NOMO-1 (cell line): ENCODE measurements around the gene ADIRF.

Source experiments
- DNase-seq, 2 experiments: peaks; one replicate each; lab custom pipeline; 2025; ENCODE audit not compliant: unreplicated experiment in 2 of 2; lab: John Stamatoyannopoulos, UW

The ADIRF gene

DNA sequence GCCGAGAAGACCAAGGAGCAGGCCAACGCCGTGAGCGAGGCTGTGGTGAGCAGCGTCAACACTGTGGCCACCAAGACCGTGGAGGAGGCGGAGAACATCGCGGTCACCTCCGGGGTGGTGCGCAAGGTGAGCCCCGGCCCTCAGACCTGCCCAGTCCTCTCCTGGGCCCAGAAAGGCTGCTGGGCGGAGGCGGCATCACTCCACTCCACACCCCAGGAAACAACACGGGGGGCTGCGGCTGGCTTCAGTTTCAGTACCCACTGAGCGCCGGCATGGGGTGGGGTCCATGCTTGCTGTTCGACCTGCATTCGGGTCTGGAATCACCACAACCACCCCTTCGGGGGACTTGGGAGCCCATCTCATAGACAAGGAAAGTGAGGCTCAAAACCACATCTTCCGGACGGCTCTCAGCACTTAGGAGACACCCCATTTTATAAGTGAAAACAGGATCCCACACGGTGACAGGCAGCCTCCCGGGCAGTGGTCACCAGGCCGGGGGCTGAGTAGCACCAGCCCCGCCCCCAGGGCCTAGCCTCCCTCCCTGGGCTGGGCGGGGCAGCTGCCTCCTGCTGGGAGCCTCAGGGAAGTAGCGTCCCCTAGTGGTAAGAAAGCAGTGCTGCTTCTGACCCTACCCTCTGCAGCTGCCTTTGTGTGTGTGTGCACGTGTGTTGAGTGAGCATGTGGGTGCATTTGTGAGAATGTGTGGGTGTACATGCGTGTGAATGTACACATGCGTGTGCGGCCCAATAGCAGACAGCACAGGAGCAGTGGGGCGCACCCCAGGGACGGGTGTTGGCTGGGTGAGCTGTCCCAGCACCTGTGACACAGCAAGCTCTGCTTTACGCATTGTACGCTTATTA lies 8.0 kb upstream of the ADIRF start:
- DNase-seq, result peak; percentile 52 to 56

DNA sequence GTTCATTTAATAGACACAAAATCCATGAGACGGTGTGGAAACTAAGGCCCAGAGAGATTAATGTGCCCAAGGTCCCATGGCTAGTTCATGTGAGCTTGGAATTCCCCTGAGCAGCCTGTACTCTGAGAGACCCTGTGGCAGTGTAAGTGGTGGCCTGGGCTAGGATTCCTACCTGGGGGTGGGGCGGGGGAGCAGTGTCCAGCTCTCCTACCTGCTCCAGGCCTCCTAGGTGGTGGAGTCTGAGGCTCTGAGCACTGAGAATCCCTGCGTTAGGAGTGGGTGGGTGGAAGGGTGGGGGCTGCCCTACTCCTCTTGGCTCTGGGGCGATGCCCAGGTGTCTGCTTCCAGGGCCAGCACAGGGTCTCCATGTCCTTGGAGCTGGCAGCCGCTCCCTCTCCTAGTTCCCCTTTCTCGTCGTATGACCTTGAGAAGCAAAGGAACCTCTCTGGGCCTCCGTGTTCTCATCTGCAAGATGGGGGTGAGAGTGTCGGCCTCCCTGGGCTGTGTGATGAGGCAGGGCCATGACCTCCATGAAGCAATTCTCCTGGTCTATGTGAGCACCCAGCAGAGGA lies 7.3 kb upstream of the ADIRF start:
- DNase-seq, result no peak

DNA sequence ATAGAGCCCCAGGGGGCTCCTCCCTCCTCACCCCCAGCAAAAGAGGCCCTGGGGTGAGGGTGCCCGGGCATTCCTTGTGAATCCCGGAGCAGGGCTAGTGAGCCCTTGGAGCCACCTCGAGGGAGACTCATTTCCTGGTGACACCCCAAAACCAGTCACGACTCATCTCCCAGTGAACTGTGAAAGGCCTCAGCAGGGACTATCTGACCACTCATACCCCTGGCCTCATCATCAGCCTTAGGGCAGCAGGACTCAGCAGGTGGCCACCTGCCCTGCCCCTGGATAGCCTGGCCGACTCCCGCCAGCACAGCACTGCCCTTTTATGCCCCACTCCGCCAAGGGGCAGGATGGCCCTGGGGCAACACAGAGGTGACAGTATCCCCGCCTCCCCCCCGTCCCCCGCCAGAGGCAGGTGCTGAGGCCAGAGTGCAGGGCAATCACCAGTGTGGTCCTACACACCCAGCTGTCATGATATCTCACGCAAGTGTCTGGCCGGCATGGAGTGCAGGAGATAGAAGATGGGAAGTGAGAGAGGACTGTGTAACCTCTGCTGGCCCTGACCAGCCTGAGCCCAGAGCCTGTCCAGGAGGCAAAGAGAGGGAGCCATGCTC lies 6.7 kb upstream of the ADIRF start:
- DNase-seq, result no peak

DNA sequence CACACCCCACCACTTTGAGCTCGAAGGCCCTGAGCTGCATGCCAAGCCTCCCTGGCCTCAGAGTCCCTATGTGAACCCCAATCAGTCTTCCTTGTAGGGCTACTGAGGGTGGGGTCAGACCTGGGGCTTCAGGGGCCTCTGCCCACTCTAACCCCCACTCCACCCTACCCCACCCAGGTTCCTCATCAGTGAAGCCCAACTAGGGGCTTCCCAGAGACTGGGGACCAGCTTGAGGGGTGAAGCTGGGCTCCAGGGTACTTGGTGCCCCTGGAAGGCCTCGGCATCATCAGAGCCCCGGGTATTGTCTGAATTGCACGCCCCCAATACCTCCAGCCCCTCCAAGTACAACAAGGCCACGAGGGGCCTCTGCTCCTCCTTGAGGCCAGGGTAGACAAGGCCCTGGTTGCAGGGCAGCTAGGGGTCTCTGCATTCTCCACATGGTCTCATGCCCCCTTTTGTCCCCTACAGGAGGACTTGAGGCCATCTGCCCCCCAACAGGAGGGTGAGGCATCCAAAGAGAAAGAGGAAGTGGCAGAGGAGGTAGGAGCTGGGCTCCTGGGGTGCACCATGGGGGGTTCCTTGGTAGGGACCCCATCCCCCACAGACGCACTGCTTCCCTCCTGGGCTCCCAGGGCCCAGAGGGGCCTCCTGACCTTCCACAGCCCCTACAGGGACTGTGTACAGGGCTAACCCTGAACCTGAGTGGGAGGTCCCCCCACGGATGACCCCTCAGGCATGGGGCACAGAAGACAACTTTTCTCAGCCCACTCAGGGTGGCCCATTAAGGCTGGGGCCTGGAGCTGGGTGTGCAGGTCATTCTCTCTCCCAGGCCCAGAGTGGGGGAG lies 5.9 kb upstream of the ADIRF start:
- DNase-seq, result no peak

DNA sequence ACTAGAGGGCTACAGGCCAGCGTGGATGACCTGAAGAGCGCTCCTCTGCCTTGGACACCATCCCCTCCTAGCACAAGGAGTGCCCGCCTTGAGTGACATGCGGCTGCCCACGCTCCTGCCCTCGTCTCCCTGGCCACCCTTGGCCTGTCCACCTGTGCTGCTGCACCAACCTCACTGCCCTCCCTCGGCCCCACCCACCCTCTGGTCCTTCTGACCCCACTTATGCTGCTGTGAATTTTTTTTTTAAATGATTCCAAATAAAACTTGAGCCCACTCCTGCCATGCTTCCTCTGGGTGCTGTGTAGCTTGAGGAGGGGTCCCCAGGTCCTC lies 5.3 kb upstream of the ADIRF start:
- no peak for DNase-seq

DNA sequence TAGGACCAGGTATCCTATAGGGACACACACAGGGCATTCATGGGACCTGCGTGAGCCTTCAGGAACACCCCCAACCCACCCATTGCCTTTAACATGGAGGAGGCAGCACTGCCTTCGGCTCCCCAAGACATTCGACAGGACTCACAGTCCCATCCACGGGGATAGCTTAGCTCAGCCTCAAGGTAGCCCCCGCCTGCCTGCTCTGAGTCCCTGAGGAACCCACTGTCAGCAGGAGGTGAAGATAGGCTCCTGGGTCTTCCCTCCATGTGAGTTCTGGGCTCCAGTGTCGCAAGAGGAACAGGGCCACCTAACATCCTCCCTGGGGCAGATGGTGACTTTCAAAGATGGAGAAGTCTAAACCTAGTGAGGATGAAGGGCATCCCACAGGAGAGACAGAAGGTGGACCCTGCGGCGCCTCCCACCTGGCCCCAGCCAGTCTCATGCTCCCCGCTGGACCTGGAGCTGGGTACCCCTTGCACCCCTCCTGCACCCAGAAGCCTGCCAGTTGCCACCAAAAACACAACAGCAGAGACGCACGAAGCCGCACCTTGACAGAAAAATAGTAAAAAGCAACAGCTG lies 4.9 kb upstream of the ADIRF start:
- DNase-seq, result no peak

DNA sequence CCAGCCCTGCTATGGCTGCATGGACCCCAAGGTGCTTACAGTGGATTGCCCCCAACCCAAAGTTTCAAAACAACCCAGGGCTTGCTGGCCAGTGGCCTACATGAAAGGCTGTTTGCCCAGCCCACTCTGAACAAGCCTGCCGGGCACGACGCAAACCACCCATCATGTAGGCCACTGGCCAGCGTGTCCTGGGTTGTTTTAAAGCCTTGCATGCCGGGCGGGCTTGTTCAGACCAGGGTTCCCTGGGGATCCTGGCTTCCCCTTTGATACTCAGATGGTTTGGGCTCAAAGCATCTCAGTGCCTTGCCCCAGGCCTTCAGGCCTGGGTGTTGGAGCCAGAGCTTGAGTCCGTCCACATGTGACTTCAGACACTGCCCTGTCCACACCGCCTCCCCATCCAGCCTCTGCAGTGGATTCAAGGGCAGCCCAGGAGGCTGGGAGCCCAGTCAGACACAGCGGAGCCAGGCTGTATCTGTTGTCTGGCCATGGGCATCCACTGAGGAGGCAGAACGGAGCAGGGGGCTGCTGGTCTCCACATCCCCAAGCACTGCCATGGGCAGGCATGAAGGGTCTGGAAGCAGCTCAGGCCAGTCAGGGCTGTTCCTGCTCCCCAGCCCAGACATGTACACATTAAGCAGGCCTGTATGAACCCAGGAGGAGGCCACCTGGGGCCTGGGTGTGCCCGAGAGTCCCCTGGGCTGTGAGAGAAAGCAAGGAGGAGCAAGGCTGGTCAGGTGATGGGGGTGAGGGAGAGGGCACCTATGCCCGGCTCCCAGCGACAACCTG lies 4.0 kb upstream of the ADIRF start:
- no peak for DNase-seq

DNA sequence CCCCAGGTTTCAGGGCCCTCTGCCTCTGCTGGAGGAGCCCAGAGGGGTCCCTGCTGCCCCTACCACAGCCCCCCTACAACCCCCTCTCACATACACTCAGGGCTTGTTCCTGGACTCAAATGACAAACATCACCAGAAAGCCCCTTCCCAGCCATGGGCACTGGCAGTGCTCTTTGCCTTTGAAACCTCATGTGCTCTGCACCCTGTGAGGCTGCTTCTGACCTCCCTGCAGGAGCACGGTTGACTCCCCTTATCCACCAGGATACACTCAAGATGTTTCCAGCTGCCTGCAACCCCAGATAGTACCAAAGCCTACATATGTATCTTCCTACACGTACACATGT lies 3.5 kb upstream of the ADIRF start:
- no peak for DNase-seq

DNA sequence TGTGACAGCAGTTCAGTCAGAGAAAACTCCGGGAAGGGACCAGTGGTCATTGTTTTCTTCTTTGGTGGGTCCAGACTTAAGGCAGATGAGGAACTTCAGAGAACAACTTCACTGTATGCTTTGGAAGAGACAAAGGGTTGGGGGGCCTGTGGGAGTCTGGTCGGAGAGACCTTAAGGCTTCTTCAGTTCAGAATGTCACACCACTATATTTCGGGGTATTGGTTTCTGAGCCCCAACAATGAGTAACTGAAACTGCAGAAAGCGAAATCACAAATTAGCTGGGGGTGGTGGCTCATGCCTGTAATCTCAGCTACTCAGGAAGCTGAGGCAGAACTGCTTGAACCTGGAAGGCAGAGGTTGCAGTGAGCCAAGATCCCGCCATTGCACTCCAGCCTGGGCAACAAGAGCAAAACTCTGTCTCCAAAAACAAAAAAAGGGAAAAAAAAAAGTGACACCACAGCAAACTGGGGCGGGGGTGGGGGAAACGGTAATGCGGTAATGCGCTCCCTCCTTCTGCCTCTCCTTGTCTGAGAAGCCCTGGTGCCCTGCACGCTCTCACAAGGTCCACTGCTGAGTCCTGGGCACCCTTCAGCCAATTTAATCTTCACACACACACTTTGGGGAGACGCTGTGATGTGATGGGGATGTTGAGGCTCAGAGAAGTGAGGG lies 2.2 kb upstream of the ADIRF start:
- DNase-seq, result no peak

DNA sequence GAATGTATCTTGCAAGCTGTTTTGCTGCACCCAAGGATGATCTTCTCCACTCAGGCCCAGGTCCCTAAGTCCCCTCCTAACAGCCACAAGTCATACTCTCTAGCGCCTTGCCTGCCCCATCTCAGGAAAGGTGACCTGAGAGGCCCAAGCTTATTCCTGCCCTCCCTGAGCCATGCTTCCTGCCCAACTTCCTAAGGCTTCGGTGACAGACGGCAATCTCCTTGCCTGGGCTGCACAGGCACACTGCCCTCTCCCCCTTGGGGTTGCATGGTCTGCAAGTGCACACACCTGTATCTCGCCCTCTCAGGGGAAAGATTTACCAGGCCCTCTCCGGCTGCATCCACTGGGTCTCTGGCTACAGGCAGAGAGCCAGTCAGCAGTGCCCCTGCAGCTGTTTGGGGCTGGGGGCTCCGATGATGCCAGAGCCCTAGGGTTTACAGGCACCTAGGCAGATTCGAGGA lies 771 bp upstream of the ADIRF start:
- DNase-seq, result no peak

DNA sequence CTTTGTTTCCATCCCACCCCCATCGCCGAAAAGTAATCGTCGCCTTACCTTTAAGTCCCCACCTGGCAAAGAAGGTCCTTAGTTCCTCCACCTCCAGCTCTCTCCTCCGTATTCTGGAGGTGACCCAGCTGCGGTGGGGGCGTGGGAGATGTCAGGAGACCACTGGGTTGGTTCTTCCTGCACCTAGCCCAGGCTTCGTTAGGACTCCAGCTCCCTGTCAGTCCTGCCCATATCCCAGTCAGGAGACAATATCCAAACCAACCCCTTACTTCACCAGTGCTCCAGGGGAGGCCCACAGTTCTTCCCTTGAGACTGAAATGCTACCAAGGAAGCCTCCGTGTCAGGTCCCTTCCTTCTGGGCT lies 693 bp downstream of the ADIRF start:
- DNase-seq, result no peak

DNA sequence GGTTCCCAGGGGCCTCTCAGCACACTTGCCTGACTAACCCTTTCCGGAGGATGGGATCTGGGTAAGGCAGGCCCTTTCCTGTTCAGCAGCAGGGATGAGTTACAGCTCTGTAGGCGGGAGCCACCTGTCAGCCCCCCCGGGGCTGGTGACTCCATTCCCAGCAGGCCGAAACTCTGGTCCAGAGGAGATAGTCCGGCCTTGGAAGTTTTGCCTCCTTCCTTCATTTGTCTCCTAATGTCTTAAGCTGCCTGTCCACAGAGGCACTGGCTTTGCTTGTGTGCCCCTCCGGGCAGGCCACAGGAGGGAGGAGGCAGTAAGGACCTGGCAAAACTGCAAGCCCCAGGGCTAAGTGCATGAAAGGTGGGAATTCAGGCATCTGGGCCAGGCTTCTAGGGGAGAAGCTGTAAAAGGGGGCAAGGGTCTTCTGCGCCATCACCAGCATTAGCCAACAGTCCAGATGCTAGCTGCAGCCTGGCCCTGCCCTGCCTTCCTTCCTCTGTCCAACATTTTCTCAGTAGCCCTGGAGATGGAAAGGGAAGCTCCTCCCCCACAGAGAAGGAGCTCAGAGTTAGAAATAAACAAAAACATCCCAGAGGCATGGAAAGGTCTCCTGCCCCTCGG lies 1.2 kb downstream of the ADIRF start:
- DNase-seq, result no peak

DNA sequence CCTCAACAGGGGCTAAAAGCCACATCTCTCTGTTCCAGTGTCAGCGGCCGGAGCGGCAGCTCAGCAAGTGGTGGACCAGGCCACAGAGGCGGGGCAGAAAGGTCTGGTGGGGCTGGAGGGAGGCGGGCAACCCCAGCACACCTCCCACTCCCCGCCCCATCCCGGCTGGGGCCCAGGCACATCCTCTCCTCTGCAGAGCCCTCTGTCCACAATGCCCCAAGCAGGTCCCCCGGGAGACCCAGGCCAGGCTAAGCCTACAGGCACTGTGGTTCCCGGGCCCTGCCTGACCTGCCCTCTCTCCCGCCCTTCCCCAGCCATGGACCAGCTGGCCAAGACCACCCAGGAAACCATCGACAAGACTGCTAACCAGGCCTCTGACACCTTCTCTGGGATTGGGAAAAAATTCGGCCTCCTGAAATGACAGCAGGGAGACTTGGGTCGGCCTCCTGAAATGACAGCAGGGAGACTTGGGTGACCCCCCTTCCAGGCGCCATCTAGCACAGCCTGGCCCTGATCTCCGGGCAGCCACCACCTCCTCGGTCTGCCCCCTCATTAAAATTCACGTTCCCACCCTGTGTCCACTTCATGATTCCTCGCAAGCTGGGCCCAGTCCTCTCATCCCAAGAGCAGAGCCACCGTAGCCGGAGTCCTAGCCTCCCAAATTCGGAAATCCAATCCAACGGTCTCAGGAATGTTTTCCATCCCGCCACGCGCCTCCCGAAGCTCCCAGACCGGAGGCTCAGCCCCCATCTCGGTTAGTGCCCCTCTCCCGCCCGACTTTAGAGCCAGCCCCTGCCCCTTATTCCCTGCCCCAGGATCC lies 2.1 kb downstream of the ADIRF start:
- peak; percentile 4 to 50 for DNase-seq

DNA sequence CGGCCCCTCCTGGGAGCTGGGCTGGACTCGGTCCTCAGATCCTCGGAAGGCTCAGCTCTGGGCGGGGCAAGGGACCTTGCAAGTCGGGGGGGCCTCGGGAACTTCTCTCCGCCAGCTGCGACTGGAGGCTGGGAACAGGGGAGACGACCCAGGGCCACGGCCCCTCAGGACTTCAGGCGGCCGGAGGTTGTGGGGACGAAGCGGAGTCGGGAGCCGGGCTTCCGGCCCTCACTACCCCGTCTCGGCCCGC lies 2.6 kb downstream of the ADIRF start:
- DNase-seq, result no peak

DNA sequence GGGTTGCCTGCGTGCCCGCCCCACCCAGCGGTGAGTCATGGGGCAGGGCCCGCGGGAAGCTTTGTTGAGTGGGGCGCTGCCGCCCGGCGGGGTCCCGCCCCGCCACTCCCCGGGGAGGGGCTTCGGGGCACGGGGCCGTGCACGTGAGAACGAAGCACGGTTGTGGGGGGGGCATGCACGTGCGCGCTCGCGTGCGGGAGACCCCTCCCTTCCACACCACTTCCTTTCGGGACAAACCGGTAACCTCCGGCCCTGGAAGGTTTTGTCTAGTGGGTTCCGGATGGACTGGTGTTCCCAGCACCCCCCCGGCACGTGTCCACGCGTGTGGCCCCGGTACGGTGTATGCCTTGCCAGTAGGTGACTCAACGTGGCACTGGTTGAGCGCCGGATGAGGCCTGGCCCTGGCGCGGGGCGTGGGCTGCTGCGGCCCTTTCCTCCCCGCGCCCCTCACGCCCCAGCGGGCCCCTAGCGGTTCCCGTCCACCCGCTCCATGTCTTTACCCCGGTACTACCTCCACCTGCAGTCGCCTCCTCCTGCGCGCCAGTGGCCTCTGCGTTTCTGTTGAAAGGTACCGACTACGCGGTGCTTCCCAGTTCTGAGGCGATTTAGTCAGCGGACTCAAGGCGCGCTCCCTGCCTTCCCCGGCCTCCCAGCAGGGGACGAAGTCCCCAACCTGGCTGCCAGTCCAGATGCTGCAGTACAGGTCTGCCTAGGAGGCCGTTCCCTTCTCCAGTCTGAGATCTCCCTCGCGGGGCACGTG lies 3.1 kb downstream of the ADIRF start:
- peak; percentile 83 to 89 for DNase-seq

DNA sequence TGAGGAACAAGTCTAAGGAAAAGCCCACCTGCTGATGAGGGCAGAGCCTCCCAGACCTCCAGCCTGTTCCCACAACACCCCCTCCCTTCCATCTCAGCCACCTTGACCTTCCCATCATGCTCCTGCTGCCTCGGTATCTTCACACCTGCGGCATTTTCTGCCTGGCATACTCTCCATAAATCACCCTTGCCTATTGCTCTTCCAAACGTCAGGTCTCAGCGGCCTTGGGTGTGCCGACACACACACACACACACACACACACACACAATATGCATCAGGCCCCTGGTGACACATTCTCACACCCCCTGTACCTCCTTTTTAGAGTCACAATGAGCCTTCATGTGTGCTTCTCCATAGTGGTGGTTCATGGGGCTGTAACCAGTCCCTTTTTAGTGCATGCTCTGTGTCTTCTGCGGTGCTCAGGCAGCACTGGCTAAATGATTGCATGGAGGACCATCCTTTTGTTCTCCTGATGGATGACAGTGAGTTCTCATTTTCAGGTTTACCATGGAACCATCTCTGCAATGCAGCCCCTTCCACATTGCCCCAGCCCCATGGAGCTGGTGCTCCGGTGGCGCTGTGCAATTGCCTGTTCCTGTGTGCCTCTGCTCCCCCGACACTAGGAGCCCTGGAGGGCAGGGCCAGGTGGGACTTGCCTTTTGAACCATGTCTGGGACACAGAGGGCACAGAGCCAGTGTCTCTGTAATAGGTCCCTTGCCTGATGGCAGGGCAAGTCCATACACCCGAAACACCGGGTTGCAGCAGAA lies 4.5 kb downstream of the ADIRF start:
- no peak for DNase-seq

DNA sequence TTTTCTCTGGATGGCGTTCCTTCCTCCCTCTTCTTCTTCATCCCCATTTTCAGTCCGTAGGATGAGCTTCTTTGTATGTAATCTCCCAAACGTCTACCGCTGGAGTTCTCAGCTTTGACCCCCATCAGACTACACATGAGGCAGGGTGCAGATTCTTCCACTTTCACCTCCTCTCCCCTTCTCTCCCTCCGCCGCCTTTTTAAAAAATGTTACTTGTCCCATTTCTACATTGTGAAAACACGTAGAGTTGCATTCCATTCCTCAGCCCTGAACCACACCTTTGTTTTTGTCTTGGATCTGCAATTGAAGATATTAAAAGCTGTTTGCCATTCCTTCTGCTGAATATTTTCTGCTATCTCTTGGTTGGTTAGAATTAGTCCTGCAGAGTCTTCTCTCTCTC lies 6.2 kb downstream of the ADIRF start:
- no peak for DNase-seq
